Measurements from ENCODE around the gene CSMD2. TPM values are rescaled to one million over a fixed set of nuclear protein-coding genes. Genes with fewer than 3 reads are reported as not detected.

CSMD2 gene
- total RNA-seq, 1 donor from 2014 or later: 0.25 TPM

GRCh38 chr1:33709174-33709782 lies 455.8 kb downstream of the CSMD2 start:
- no peak for DNase-seq (ENCODE audit: low spot score)
- ATAC-seq: no peak

- ATAC-seq: no peak
- no peak for DNase-seq (ENCODE audit: low spot score)
These were observed 458.3 kb downstream of the CSMD2 start for GRCh38 chr1:33706634-33707255.

GRCh38 chr1:33703464-33703863 lies 461.6 kb downstream of the CSMD2 start:
- DNase-seq (ENCODE audit: low spot score) (no peak), ATAC-seq (no peak)

- ATAC-seq: no peak
- DNase-seq (ENCODE audit: low spot score): no peak
These were observed 466.5 kb downstream of the CSMD2 start for GRCh38 chr1:33698361-33699035.

GRCh38 chr1:33697816-33698215 lies 467.2 kb downstream of the CSMD2 start:
- no peak for ATAC-seq

GRCh38 chr1:33696962-33697361 lies 468.1 kb downstream of the CSMD2 start:
- no peak for DNase-seq (ENCODE audit: low spot score)
- ATAC-seq: no peak

More at GRCh38 chr1:33697816-33698215, 467.2 kb downstream of the CSMD2 start:
- DNase-seq (ENCODE audit: low spot score): no peak

- ATAC-seq: no peak
- DNase-seq (ENCODE audit: low spot score): no peak
These were observed 468.7 kb downstream of the CSMD2 start for GRCh38 chr1:33696311-33696710.

- no peak for ATAC-seq
- no peak for DNase-seq (ENCODE audit: low spot score)
These were observed 472.5 kb downstream of the CSMD2 start for GRCh38 chr1:33692206-33693188.

- ATAC-seq (no peak), DNase-seq (ENCODE audit: low spot score) (no peak)
These were observed 478.0 kb downstream of the CSMD2 start for GRCh38 chr1:33687000-33687399.

- no peak for ATAC-seq
- no peak for DNase-seq (ENCODE audit: low spot score)
These were observed 478.5 kb downstream of the CSMD2 start for GRCh38 chr1:33686551-33686950.

- DNase-seq (ENCODE audit: low spot score) (no peak), ATAC-seq (no peak)
These were observed 479.8 kb downstream of the CSMD2 start for GRCh38 chr1:33685256-33685655.

- no peak for DNase-seq (ENCODE audit: low spot score)
- ATAC-seq: no peak
These were observed 480.4 kb downstream of the CSMD2 start for GRCh38 chr1:33684396-33685179.

GRCh38 chr1:33683913-33684312 lies 481.1 kb downstream of the CSMD2 start:
- ATAC-seq (no peak), DNase-seq (ENCODE audit: low spot score) (no peak)

GRCh38 chr1:33682371-33682770 lies 482.7 kb downstream of the CSMD2 start:
- DNase-seq (ENCODE audit: low spot score) (no peak), ATAC-seq (no peak)

- ATAC-seq (no peak), DNase-seq (ENCODE audit: low spot score) (no peak)
These were observed 484.7 kb downstream of the CSMD2 start for GRCh38 chr1:33680281-33680840.

GRCh38 chr1:33670567-33670966 lies 494.5 kb downstream of the CSMD2 start:
- ATAC-seq (no peak), DNase-seq (ENCODE audit: low spot score) (no peak)

GRCh38 chr1:33668695-33669094 lies 496.3 kb downstream of the CSMD2 start:
- ATAC-seq (no peak), DNase-seq (ENCODE audit: low spot score) (no peak)

- no peak for ATAC-seq
- no peak for DNase-seq (ENCODE audit: low spot score)
These were observed 497.4 kb downstream of the CSMD2 start for GRCh38 chr1:33667386-33668282.

GRCh38 chr1:33666616-33667015 lies 498.4 kb downstream of the CSMD2 start:
- ATAC-seq (no peak), DNase-seq (ENCODE audit: low spot score) (no peak)
